Activated T-helper 2 cell treated with anti-CD3 and anti-CD28 coated beads, Interferon-gamma antibody, Interleukin-2, Interleukin-4, amounts not matched to agents 10 μg/mL and 5 μg/mL and 100 μg/mL, durations not matched to agents 14 hours and 24 hours and 36 hours (primary cell): ENCODE results near the gene HAP1. TPM values are rescaled to one million over a fixed set of nuclear protein-coding genes. Genes with fewer than 3 reads are reported as not detected.

Source experiments
- DNase-seq: peaks from one replicate; pipeline ENCODE4 v3.0.0; 2021; ENCODE audit warnings: low spot score
- H3K27ac Mint-ChIP-seq: one replicate; pipeline ENCODE4 v1.8.0; 2021; ENCODE audit warnings: mixed read lengths
- H3K27me3 Mint-ChIP-seq: one replicate; pipeline ENCODE4 v1.8.0; 2021; ENCODE audit warnings: low read depth, mixed read lengths
- H3K36me3 Mint-ChIP-seq: one replicate; pipeline ENCODE4 v1.8.0; 2021; ENCODE audit warnings: low read depth, mixed read lengths
- H3K4me1 Mint-ChIP-seq: one replicate; pipeline ENCODE4 v1.8.0; 2021; ENCODE audit warnings: low read depth, mixed read lengths
- H3K4me3 Mint-ChIP-seq: one replicate; pipeline ENCODE4 v1.8.0; 2021; ENCODE audit warnings: low read depth, mild to moderate bottlenecking, moderate library complexity, mixed read lengths
- H3K9me3 Mint-ChIP-seq: one replicate; pipeline ENCODE4 v1.8.0; 2021; ENCODE audit warnings: mixed read lengths
- intact Hi-C: fragments of 100-400 bp; cut with micrococcal nuclease; formaldehyde crosslinking; loops from one replicate; pipeline ENCODE4 v1.15.1; 2023
- total RNA-seq: library from RNA; stranded (reverse); gene quantifications from 2 replicates; pipeline ENCODE4 v1.2.3, GENCODE V29; 2022

Gene HAP1
- total RNA-seq, 1 donor from 2014 or later = 0.11 TPM

GRCh38 chr17:41771389-41772206 lies 37.2 kb upstream of the HAP1 start:
- intact Hi-C loops = no loop called here
- no peak overlapping the region for H3K4me3 Mint-ChIP-seq
- no peak for DNase-seq
- no peaks in the 10 kb centered on the region for H3K4me1 Mint-ChIP-seq
- H3K27ac Mint-ChIP-seq = no peak overlapping the region
- H3K27me3 Mint-ChIP-seq = no peaks in the 10 kb centered on the region
- no peaks in the 10 kb centered on the region for H3K9me3 Mint-ChIP-seq
- no peaks in the 10 kb centered on the region for H3K36me3 Mint-ChIP-seq

GRCh38 chr17:41769985-41770384 lies 35.5 kb upstream of the HAP1 start:
- Mint-ChIP-seq H3K4me1 (no peaks in the 10 kb centered on the region), H3K27ac (no peak overlapping the region), H3K27me3 (no peaks in the 10 kb centered on the region), H3K36me3 (no peaks in the 10 kb centered on the region), H3K9me3 (no peaks in the 10 kb centered on the region), H3K4me3 (no peak overlapping the region)
- intact Hi-C loops = no loop called here
- DNase-seq = no peak

DNA sequence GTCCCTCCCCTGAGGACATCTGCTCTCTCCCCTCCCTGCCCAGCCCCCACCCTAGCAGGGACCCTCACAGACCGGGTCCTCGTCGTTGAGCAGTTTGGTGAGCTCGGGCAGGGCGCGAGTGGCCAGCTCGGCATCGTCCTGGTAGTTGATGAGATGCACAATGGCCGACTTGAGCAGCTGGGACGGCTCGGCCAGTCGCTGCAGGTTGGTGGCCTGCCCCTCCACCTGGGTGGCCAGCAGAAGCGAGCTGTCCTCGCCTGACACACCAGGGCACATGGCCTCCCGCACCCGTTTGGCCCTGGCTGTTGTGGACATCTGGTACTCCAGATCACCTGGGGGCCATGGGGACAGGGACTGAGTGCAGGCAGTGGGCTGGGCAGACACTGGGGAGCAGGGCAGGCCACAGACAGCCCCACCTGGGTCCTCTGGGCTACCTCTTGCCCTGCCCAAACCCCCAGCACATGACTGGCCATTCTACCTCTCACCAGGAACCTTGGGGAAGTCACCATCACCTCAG lies 35.0 kb upstream of the HAP1 start:
- Mint-ChIP-seq H3K27ac (no peak overlapping the region), H3K4me3 (no peak overlapping the region), H3K27me3 (no peaks in the 10 kb centered on the region), H3K4me1 (no peaks in the 10 kb centered on the region), H3K36me3 (no peaks in the 10 kb centered on the region), H3K9me3 (no peaks in the 10 kb centered on the region)
- no peak for DNase-seq
- intact Hi-C loops = no loop called here

GRCh38 chr17:41768682-41769288 lies 34.3 kb upstream of the HAP1 start:
- intact Hi-C loops = no loop called here
- no peaks in the 10 kb centered on the region for H3K27me3 Mint-ChIP-seq
- no peak overlapping the region for H3K27ac Mint-ChIP-seq
- no peak for DNase-seq
- no peak overlapping the region for H3K4me3 Mint-ChIP-seq
- H3K36me3 Mint-ChIP-seq = no peaks in the 10 kb centered on the region
- no peaks in the 10 kb centered on the region for H3K9me3 Mint-ChIP-seq
- no peaks in the 10 kb centered on the region for H3K4me1 Mint-ChIP-seq

DNA sequence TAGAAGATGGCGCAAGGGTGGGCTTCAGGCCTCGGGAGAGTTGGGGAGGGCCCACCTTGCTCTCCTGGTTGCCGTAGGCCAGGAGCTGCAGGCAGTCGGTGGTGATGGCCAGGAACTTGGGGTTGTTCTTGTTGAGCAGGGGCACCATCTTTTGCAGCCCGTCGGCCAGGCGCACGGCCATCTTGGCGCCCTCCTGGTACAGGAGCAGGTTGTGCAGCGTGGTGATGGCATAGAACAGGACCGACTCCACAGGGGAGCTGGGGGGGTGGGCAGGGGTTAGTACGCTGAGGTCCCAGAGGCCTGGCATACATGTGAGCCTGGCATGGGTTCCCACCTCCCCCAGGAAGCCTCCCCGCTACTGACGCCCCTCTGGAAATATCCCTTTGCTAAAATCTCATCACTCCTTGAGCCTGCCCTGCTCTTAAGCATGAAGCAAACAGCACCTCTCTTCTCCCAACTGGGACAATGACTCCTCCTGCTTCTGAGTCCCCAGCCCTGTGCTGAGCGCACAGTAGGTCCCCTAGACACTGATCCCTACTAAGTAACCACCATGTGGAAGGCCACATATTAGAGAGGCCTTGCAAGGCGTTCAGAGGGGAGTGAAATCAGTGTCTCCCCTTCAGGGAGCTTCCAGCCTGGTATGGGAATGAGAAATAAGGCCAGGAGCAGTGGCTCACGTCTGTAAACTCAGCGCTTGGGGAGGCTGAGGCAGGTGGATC lies 33.0 kb upstream of the HAP1 start:
- no peak overlapping the region for H3K4me3 Mint-ChIP-seq
- no peak overlapping the region for H3K27ac Mint-ChIP-seq
- no peaks in the 10 kb centered on the region for H3K27me3 Mint-ChIP-seq
- intact Hi-C loops = no loop called here
- no peaks in the 10 kb centered on the region for H3K36me3 Mint-ChIP-seq
- DNase-seq = no peak
- H3K4me1 Mint-ChIP-seq = no peaks in the 10 kb centered on the region
- no peaks in the 10 kb centered on the region for H3K9me3 Mint-ChIP-seq

DNA sequence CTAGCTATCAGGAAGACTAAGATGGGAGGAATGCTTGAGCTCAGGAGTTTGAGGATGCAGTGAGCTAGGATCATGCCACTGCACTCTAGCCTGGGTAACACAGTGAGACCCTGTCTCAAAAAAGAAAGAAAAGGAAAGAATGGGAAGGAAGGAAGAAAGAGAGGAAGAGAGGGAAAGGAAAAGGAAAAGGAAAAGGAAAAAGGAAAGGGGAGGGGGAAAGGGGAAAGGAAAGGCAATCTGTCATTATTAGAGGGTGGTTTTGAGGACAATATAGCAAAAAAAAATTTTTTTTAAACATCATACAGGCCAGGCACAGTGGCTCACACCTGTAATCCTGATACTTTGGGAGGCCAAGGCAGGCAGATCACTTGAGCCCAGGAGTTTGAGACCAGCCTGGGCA lies 31.7 kb upstream of the HAP1 start:
- Mint-ChIP-seq H3K4me1 (no peaks in the 10 kb centered on the region), H3K36me3 (no peaks in the 10 kb centered on the region), H3K9me3 (no peaks in the 10 kb centered on the region), H3K4me3 (no peak overlapping the region), H3K27ac (no peak overlapping the region), H3K27me3 (no peaks in the 10 kb centered on the region)
- DNase-seq = no peak
- intact Hi-C loops = no loop called here

GRCh38 chr17:41763327-41763726 lies 28.9 kb upstream of the HAP1 start:
- no peaks in the 10 kb centered on the region for H3K27me3 Mint-ChIP-seq
- H3K36me3 Mint-ChIP-seq = no peaks in the 10 kb centered on the region

DNA sequence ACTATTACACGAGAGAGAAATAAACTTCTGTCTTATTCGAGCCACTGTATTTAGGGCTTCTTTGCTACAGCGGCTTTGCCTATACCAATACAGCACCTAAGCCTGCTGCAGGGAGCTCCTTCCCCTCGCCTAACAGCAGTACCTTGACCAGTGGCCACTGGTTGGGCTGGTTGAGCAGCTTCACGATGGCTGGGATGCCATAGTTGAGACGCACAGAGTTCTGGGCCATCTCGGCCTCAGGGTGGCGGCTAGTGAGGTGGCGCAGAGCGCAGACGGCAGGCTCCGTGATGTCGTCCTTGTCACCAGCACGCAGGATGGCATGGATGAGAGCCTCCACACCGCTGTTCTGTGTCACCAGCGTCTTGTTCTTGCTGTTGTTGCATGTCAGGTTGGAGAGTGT lies 28.4 kb upstream of the HAP1 start:
- Mint-ChIP-seq H3K27ac (no peak overlapping the region), H3K27me3 (no peaks in the 10 kb centered on the region), H3K4me1 (no peaks in the 10 kb centered on the region), H3K4me3 (no peak overlapping the region), H3K36me3 (no peaks in the 10 kb centered on the region), H3K9me3 (no peaks in the 10 kb centered on the region)
- DNase-seq = no peak
- intact Hi-C loops = no loop called here

More at GRCh38 chr17:41763327-41763726, 28.9 kb upstream of the HAP1 start:
- Mint-ChIP-seq H3K4me3 (no peak overlapping the region), H3K9me3 (no peaks in the 10 kb centered on the region), H3K27ac (no peak overlapping the region), H3K4me1 (no peaks in the 10 kb centered on the region)
- DNase-seq = no peak
- intact Hi-C loops = no loop called here

GRCh38 chr17:41762391-41762790 lies 27.9 kb upstream of the HAP1 start:
- Mint-ChIP-seq H3K27me3 (no peaks in the 10 kb centered on the region), H3K9me3 (no peaks in the 10 kb centered on the region), H3K27ac (no peak overlapping the region), H3K4me3 (no peak overlapping the region), H3K4me1 (no peaks in the 10 kb centered on the region), H3K36me3 (no peaks in the 10 kb centered on the region)
- DNase-seq = no peak
- intact Hi-C loops = no loop called here

GRCh38 chr17:41760878-41761277 lies 26.4 kb upstream of the HAP1 start:
- H3K4me3 Mint-ChIP-seq = no peak overlapping the region
- H3K4me1 Mint-ChIP-seq = no peaks in the 10 kb centered on the region
- no peaks in the 10 kb centered on the region for H3K27me3 Mint-ChIP-seq
- no peaks in the 10 kb centered on the region for H3K36me3 Mint-ChIP-seq
- no peak overlapping the region for H3K27ac Mint-ChIP-seq
- no peak for DNase-seq
- H3K9me3 Mint-ChIP-seq = no peaks in the 10 kb centered on the region
- intact Hi-C loops = no loop called here

DNA sequence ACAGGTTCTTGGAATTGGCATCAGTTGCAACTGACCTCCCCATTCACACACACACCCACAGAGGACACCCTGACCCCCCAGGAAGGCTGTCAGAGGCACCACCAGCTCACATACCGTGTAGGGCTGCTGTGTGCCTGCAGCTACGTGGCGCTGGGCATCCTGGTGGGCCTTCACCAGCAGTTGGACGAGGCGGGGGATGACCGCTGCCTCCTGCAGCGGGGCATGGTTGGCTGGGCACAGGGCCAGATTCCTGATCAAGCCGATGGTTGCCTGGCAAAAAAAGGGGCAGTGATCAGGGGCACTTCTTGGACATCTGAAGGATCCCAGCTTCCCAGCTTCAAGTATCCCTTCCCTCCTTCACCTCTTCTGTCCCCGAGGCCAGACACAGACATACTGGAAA lies 24.2 kb upstream of the HAP1 start:
- Mint-ChIP-seq H3K36me3 (no peaks in the 10 kb centered on the region), H3K4me3 (no peak overlapping the region), H3K9me3 (no peaks in the 10 kb centered on the region), H3K27me3 (no peaks in the 10 kb centered on the region), H3K27ac (no peak overlapping the region), H3K4me1 (no peaks in the 10 kb centered on the region)
- intact Hi-C loops = no loop called here
- DNase-seq = no peak

- no peaks in the 10 kb centered on the region for H3K4me1 Mint-ChIP-seq
- no peak overlapping the region for H3K27ac Mint-ChIP-seq
- no peaks in the 10 kb centered on the region for H3K36me3 Mint-ChIP-seq
- no peak for DNase-seq
- H3K4me3 Mint-ChIP-seq = no peak overlapping the region
- intact Hi-C loops = no loop called here
- no peaks in the 10 kb centered on the region for H3K27me3 Mint-ChIP-seq
- no peaks in the 10 kb centered on the region for H3K9me3 Mint-ChIP-seq
These were observed 19.6 kb upstream of the HAP1 start for GRCh38 chr17:41754066-41754465.

DNA sequence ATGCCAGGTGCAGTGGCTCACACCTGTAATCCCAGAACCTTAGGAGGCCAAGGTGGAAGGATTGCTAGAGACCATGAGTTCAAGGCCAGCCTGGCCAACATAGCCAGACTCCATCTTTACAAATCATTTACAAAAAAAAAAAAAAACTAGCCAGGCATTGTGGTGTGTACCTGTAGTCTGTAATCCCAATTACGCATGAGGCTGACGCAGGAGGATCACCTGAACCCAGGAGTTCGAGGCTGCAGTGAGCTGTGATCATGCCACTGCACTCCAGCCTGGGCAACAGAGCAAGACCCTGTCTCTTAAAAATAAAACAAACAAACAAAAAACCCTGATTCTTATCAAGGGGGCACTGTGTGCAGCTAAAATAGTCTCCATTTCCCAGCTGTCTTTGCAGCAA lies 16.8 kb upstream of the HAP1 start:
- no peaks in the 10 kb centered on the region for H3K4me1 Mint-ChIP-seq

More for the DNA sequence above, 16.8 kb upstream of the HAP1 start:
- intact Hi-C loops = no loop called here
- Mint-ChIP-seq H3K4me3 (no peak overlapping the region), H3K27ac (no peak overlapping the region), H3K27me3 (no peaks in the 10 kb centered on the region), H3K9me3 (no peaks in the 10 kb centered on the region), H3K36me3 (no peaks in the 10 kb centered on the region)
- no peak for DNase-seq
